ENCODE data around the gene OR10S1.

OR10S1 gene

DNA sequence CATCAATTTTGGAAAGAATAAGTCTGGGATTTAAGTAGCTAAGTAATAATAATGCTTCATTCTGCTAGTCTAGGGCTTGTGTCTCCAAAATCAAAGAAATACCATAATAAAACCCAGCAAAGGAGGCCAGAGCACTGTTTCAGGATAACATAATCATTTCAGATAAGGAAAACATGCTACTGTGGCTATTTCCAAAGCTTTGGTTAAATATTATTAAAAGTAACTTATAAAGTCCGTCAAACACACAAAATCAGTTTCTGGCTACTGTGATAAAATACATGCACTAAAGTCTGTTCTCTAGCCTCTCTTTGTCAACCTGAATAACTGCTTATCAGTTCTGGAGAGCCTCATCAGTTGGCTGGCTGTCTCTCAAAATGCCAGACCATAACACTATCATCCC lies 32.4 kb downstream of the OR10S1 start:
- no peak for TF ChIP-seq USF1 (IDR thresholded peaks at IDR 0.05)
- TF ChIP-seq TCF12 (IDR thresholded peaks at IDR 0.05; ENCODE audit: low read depth): no peak
- TF ChIP-seq YY1 (IDR thresholded peaks at IDR 0.05; ENCODE audit: low read depth): no peak
- TF ChIP-seq FOXM1 (IDR thresholded peaks at IDR 0.05; ENCODE audit: borderline replicate concordance, low read depth): no peak
- TF ChIP-seq CEBPB (IDR thresholded peaks at IDR 0.05): no peak
- TF ChIP-seq TEAD4 (IDR thresholded peaks at IDR 0.05): no peak
- TF ChIP-seq MAX (IDR thresholded peaks at IDR 0.05): no peak
- no peak for TF ChIP-seq EGR1 (IDR thresholded peaks at IDR 0.05)
- TF ChIP-seq CREB1 (IDR thresholded peaks at IDR 0.05; ENCODE audit: low read depth): no peak
- no peak for TF ChIP-seq NFIC (IDR thresholded peaks at IDR 0.05)
- no peak for TF ChIP-seq TAF1 (IDR thresholded peaks at IDR 0.05; ENCODE audit: low read depth)
- TF ChIP-seq RAD21 (IDR thresholded peaks at IDR 0.05; ENCODE audit: low read depth): no peak
- no peak for TF ChIP-seq EP300 (IDR thresholded peaks at IDR 0.05; ENCODE audit: borderline replicate concordance)
- no peak for TF ChIP-seq REST (IDR thresholded peaks at IDR 0.05; ENCODE audit: low read depth)

- TF ChIP-seq TEAD4 (IDR thresholded peaks at IDR 0.05) (no peak), REST (IDR thresholded peaks at IDR 0.05; ENCODE audit: low read depth) (no peak), USF1 (IDR thresholded peaks at IDR 0.05) (no peak), CEBPB (IDR thresholded peaks at IDR 0.05) (no peak), EGR1 (IDR thresholded peaks at IDR 0.05) (no peak), MAX (IDR thresholded peaks at IDR 0.05) (no peak), YY1 (IDR thresholded peaks at IDR 0.05; ENCODE audit: low read depth) (no peak), CREB1 (IDR thresholded peaks at IDR 0.05; ENCODE audit: low read depth) (no peak), NFIC (IDR thresholded peaks at IDR 0.05) (no peak), EP300 (IDR thresholded peaks at IDR 0.05; ENCODE audit: borderline replicate concordance) (no peak), ZBTB7A (IDR thresholded peaks at IDR 0.05; ENCODE audit: low read depth) (no peak), TCF12 (IDR thresholded peaks at IDR 0.05; ENCODE audit: low read depth) (no peak), FOXM1 (IDR thresholded peaks at IDR 0.05; ENCODE audit: borderline replicate concordance, low read depth) (no peak), TAF1 (IDR thresholded peaks at IDR 0.05; ENCODE audit: low read depth) (no peak), RAD21 (IDR thresholded peaks at IDR 0.05; ENCODE audit: low read depth) (no peak)
Observed at GRCh38 chr11:123943738-123944137, 33.8 kb downstream of the OR10S1 start, which contains the start of gene OR6T1. Gene OR6T1 (minus strand): TSS chr11:123943838. CDS start chr11:123943838, 0 bp downstream.

- TF ChIP-seq CEBPB (IDR thresholded peaks at IDR 0.05) (no peak), CREB1 (IDR thresholded peaks at IDR 0.05; ENCODE audit: low read depth) (no peak), EGR1 (IDR thresholded peaks at IDR 0.05) (no peak), NFIC (IDR thresholded peaks at IDR 0.05) (no peak), EP300 (IDR thresholded peaks at IDR 0.05; ENCODE audit: borderline replicate concordance) (no peak), RAD21 (IDR thresholded peaks at IDR 0.05; ENCODE audit: low read depth) (no peak), YY1 (IDR thresholded peaks at IDR 0.05; ENCODE audit: low read depth) (no peak), ZBTB7A (IDR thresholded peaks at IDR 0.05; ENCODE audit: low read depth) (no peak), MAX (IDR thresholded peaks at IDR 0.05) (no peak), TCF12 (IDR thresholded peaks at IDR 0.05; ENCODE audit: low read depth) (no peak), FOXM1 (IDR thresholded peaks at IDR 0.05; ENCODE audit: borderline replicate concordance, low read depth) (no peak), TAF1 (IDR thresholded peaks at IDR 0.05; ENCODE audit: low read depth) (no peak), REST (IDR thresholded peaks at IDR 0.05; ENCODE audit: low read depth) (no peak), USF1 (IDR thresholded peaks at IDR 0.05) (no peak), TEAD4 (IDR thresholded peaks at IDR 0.05) (no peak)
Observed at GRCh38 chr11:123942413-123942812, 35.2 kb downstream of the OR10S1 start.

Data from Ishikawa (cell line).